A549 (cell line): ENCODE data around the gene SBF2. TPM values are rescaled to one million over a fixed set of nuclear protein-coding genes. Genes with fewer than 3 reads are reported as not detected.

Source experiments
- ATAC-seq, 2 experiments: fragments of 200-7000 bp in 1 of 2; fragments of >200 bp in 1 of 2; cut with Nextera tagmentation in 1 of 2; cut with Tn5 transposase in 1 of 2; 3 replicates each; pipeline versions ENCODE4 v1.8.0 to v1.9.1; 2018 to 2020; ENCODE audit warnings: mild to moderate bottlenecking in 1 of 2, moderate library complexity in 1 of 2
- CTCF ChIA-PET: fragments of 300-600 bp; sonication (Branson Sonifier 250); formaldehyde crosslinking; extraction: SDS; loops from one replicate; lab custom pipeline; 2021; ENCODE audit warnings: antibody characterized with exemption, inconsistent platforms; lab: Yijun Ruan, JAX
- POLR2A ChIA-PET: fragments of 350-600 bp; formaldehyde crosslinking; extraction: SDS; loops from one replicate; lab custom pipeline; 2021; ENCODE audit warnings: antibody characterized with exemption, inconsistent platforms; lab: Yijun Ruan, JAX
- DNase-seq, 2 experiments: peaks; one replicate each; pipeline versions ENCODE4 v3.0.0 to v3.0.0-alpha.2; 2011 to 2016; ENCODE audit warnings: low read depth in 1 of 2, low spot score in 1 of 2
- FAIRE-seq: peaks from 2 replicates; lab custom pipeline; 2011; peaks lifted over from hg19 to GRCh38; lab: Jason Lieb, UNC
- H3K27ac ChIP-seq, 2 experiments: fragments of >200 bp; sonication (Bioruptor Twin); formaldehyde crosslinking; 3 replicates each; pipeline ENCODE4 v1.5.1; 2016 to 2017
- H3K4me1 ChIP-seq: fragments of >200 bp; sonication (Bioruptor Twin); formaldehyde crosslinking; 3 replicates; pipeline ENCODE4 v1.6.1; 2016
- H3K4me2 ChIP-seq: fragments of >200 bp; sonication (Bioruptor Twin); formaldehyde crosslinking; 3 replicates; pipeline ENCODE4 v1.6.1; 2016
- H3K4me3 ChIP-seq: fragments of >200 bp; sonication (Bioruptor Twin); formaldehyde crosslinking; 3 replicates; pipeline ENCODE4 v1.5.1; 2016
- H3K9me3 ChIP-seq: fragments of >200 bp; sonication (Bioruptor Twin); formaldehyde crosslinking; 3 replicates; pipeline ENCODE4 v1.6.1; 2016
- BCL3 ChIP-seq: fragments of >200 bp; sonication (Bioruptor Twin); formaldehyde crosslinking; IDR thresholded peaks from 3 replicates; pipeline ENCODE4 v1.6.1; 2016
- CTCF ChIP-seq: fragments of >200 bp; sonication (Bioruptor Twin); formaldehyde crosslinking; IDR thresholded peaks from 3 replicates; pipeline ENCODE4 v1.5.1; 2016
- EHF ChIP-seq: fragments of 250-450 bp; sonication (Bioruptor Pico); IDR thresholded peaks from 2 replicates; pipeline ENCODE4 v1.5.0; 2020; ENCODE audit warnings: mild to moderate bottlenecking
- EHMT2 ChIP-seq: fragments of 200-600 bp; sonication (generic); IDR thresholded peaks from 2 replicates; pipeline ENCODE4 v1.6.1; 2016; ENCODE audit warnings: antibody characterized with exemption, low read depth, mild to moderate bottlenecking, moderate library complexity
- EP300 ChIP-seq, 2 experiments: fragments of >200 bp; sonication (Bioruptor Twin); formaldehyde crosslinking; IDR thresholded peaks; 2 replicates in 1 of 2; 3 replicates in 1 of 2; pipeline ENCODE4 v1.6.1; 2016 to 2017
- FOSB ChIP-seq: fragments of 250-450 bp; sonication (Bioruptor Pico); IDR thresholded peaks from 2 replicates; pipeline ENCODE4 v1.5.0; 2020; ENCODE audit warnings: mild to moderate bottlenecking, moderate library complexity
- FOXS1 ChIP-seq: fragments of 250-450 bp; sonication (Bioruptor Pico); IDR thresholded peaks from 2 replicates; pipeline ENCODE4 v1.5.0; 2020; ENCODE audit warnings: mild to moderate bottlenecking, moderate library complexity
- HEYL ChIP-seq: fragments of 250-450 bp; sonication (Bioruptor Pico); IDR thresholded peaks from 2 replicates; pipeline ENCODE4 v1.8.0; 2021; ENCODE audit warnings: mild to moderate bottlenecking, moderate library complexity
- HOXA7 ChIP-seq: fragments of 250-450 bp; sonication (Bioruptor Pico); IDR thresholded peaks from 2 replicates; pipeline ENCODE4 v1.5.0; 2020; ENCODE audit warnings: mild to moderate bottlenecking, moderate library complexity
- HOXB13 ChIP-seq: fragments of 250-450 bp; sonication (Bioruptor Pico); IDR thresholded peaks from 2 replicates; pipeline ENCODE4 v1.5.0; 2020; ENCODE audit warnings: low read depth, mild to moderate bottlenecking, moderate library complexity
- JUN ChIP-seq, 2 experiments: fragments of >200 bp; sonication (Bioruptor Twin); formaldehyde crosslinking; IDR thresholded peaks; 2 replicates in 1 of 2; 3 replicates in 1 of 2; pipeline ENCODE4 v1.6.1; 2016 to 2017
- JUNB ChIP-seq: fragments of >200 bp; sonication (Bioruptor Twin); formaldehyde crosslinking; IDR thresholded peaks from 2 replicates; pipeline ENCODE4 v1.6.1; 2016
- KDM5A ChIP-seq: fragments of 200-600 bp; sonication (generic); IDR thresholded peaks from 2 replicates; pipeline ENCODE4 v1.6.1; 2016; ENCODE audit warnings: antibody characterized with exemption, mild to moderate bottlenecking
- MAZ ChIP-seq: fragments of 150-350 bp; IDR thresholded peaks from 2 replicates; pipeline ENCODE4 v1.6.1; 2014; ENCODE audit warnings: antibody characterized with exemption, low read depth, low read length, borderline replicate concordance
- MYC ChIP-seq: IDR thresholded peaks from 2 replicates; pipeline ENCODE4 v1.6.1; 2012; ENCODE audit warnings: mild to moderate bottlenecking, inconsistent platforms, low read length, improper control_type of control experiment, borderline replicate concordance
- NFE2L2 ChIP-seq: fragments of 150-350 bp; conservative IDR thresholded peaks from 2 replicates; pipeline ENCODE4 v1.6.1; 2014; ENCODE audit warnings: low read length
- NR3C1 ChIP-seq: fragments of >200 bp; sonication (Bioruptor Twin); formaldehyde crosslinking; IDR thresholded peaks from 3 replicates; pipeline ENCODE4 v1.6.1; 2017
- PHF8 ChIP-seq: fragments of 200-600 bp; sonication (generic); IDR thresholded peaks from 2 replicates; pipeline ENCODE4 v1.6.1; 2016; ENCODE audit warnings: low read depth, mild to moderate bottlenecking, antibody characterized with exemption, moderate library complexity, borderline replicate concordance
- POLR2AphosphoS2 ChIP-seq: conservative IDR thresholded peaks from 2 replicates; pipeline ENCODE4 v1.6.1; 2012; ENCODE audit warnings: low read length, improper control_type of control experiment, inconsistent platforms
- RAD21 ChIP-seq, 2 experiments: fragments of >200 bp in 1 of 2; sonication (Bioruptor Twin) in 1 of 2; formaldehyde crosslinking in 1 of 2; IDR thresholded peaks in 1 of 2; conservative IDR thresholded peaks in 1 of 2; 2 replicates in 1 of 2; 3 replicates in 1 of 2; pipeline ENCODE4 v1.6.1; 2012 to 2018; ENCODE audit warnings: inconsistent platforms in 1 of 2
- RCOR1 ChIP-seq: fragments of 150-350 bp; IDR thresholded peaks from 2 replicates; pipeline ENCODE4 v1.6.1; 2014; ENCODE audit warnings: antibody characterized with exemption, low read length, low read depth
- REST ChIP-seq: fragments of 200-600 bp; sonication (generic); IDR thresholded peaks from 2 replicates; pipeline ENCODE4 v1.6.1; 2016; ENCODE audit warnings: antibody characterized with exemption, mild to moderate bottlenecking, moderate library complexity
- RNF2 ChIP-seq: fragments of 200-600 bp; sonication (generic); IDR thresholded peaks from 2 replicates; pipeline ENCODE4 v1.6.1; 2016; ENCODE audit warnings: low read depth, mild to moderate bottlenecking, antibody characterized with exemption, moderate library complexity, borderline replicate concordance
- SREBF2 ChIP-seq: fragments of 450-650 bp; IDR thresholded peaks from 2 replicates; pipeline ENCODE4 v1.6.1; 2014; ENCODE audit warnings: mild to moderate bottlenecking, moderate library complexity
- ZC3H11A ChIP-seq: fragments of 450-650 bp; IDR thresholded peaks from 2 replicates; pipeline ENCODE4 v1.6.1; 2014; ENCODE audit warnings: antibody characterized with exemption, mild to moderate bottlenecking
- ZNF302 ChIP-seq: fragments of 250-450 bp; sonication (Bioruptor Pico); IDR thresholded peaks from 2 replicates; pipeline ENCODE4 v1.9.0; 2021; ENCODE audit warnings: inconsistent platforms, mild to moderate bottlenecking, moderate library complexity
- WGBS: methylation state at CpG from one replicate; pipeline ENCODE4 v1.1.6; 2017; ENCODE audit errors: missing lambda C conversion rate; 5-methylcytosine and 5-hydroxymethylcytosine counted together
- polyA plus RNA-seq, 4 experiments: library from polyadenylated mRNA; depleted of rRNA in 3 of 4; stranded (reverse); fragments of >200 nt; fragmentation: RNase III in 1 of 4; extraction: RNeasy Plus Mini Kit Qiagen cat#74134 plus additional on column Dnase treatment in 1 of 4; gene quantifications; 2 replicates in 3 of 4; 3 replicates in 1 of 4; pipeline ENCODE4 v1.2.3, GENCODE V29; 2011 to 2017

Gene SBF2
- polyA plus RNA-seq, 2 of the 4 experiments (the other 2 are of a cell fraction) = 11.1 to 49.6 TPM

GRCh38 chr11:10322830-10323792, 29.1 kb upstream of the SBF2 start (continued):
- peak; percentile 73 for TF ChIP-seq CTCF
- TF ChIP-seq EP300 (IDR thresholded peaks at IDR 0.05) = no peak
- no peak for TF ChIP-seq BCL3
- TF ChIP-seq HOXB13 (CRISPR knock-in tag) = peak; percentile 34; the same call in 1 of the 2 replicates
- TF ChIP-seq EHMT2 = no peak
- no peak for TF ChIP-seq RNF2
- no peak for TF ChIP-seq FOSB (CRISPR knock-in tag)
- no peak for TF ChIP-seq EHF
- TF ChIP-seq ZC3H11A = no peak
- no peak for TF ChIP-seq POLR2AphosphoS2
- no peak for TF ChIP-seq KDM5A
- peak; percentile 84 to 89 for TF ChIP-seq RAD21 (conservative IDR thresholded peaks at IDR 0.05 in 1 of 2, IDR thresholded peaks at IDR 0.05 in 1 of 2)
- no peak for TF ChIP-seq HOXA7 (CRISPR knock-in tag)
- TF ChIP-seq JUN (IDR thresholded peaks at IDR 0.05) = peak in 1 of 2 experiments; percentile 50; a peak in 1 of 5 replicates
- TF ChIP-seq MAZ = no peak
- no peak for TF ChIP-seq RCOR1
- no peak for TF ChIP-seq HEYL
- no peak for TF ChIP-seq SREBF2
- no peak for TF ChIP-seq PHF8
- TF ChIP-seq REST = no peak

- CTCF ChIA-PET = interaction anchor here (0.5 to 13.0 kb wide), 7 partner anchors 8 to 1298 kb away, joined by 3 to 188 read pairs (median 4); partner anchors contain the start of gene ADM
- ATAC-seq (no peak), DNase-seq (no peak), FAIRE-seq (no peak)
- 91% methylated on average over 2 of the region's 2 CpGs for WGBS
- no peaks in the 10 kb centered on the region for H3K9me3 ChIP-seq
- H3K4me3 ChIP-seq = no peak overlapping the region; the same call in 2 of the 3 replicates
- H3K27ac ChIP-seq = peak overlapping the region; percentile 73 to 84
- H3K4me2 ChIP-seq = peak overlapping the region; percentile 75
- POLR2A ChIA-PET = no interaction called here
- peaks cover 58% of the 10 kb centered on the region for H3K4me1 ChIP-seq
- TF ChIP-seq FOSB (CRISPR knock-in tag) (no peak), EHMT2 (no peak), SREBF2 (no peak), MYC (no peak), FOXS1 (no peak), NR3C1 (no peak), EP300 (IDR thresholded peaks at IDR 0.05) (no peak), RNF2 (no peak), EHF (no peak), REST (no peak), ZNF302 (CRISPR knock-in tag) (no peak), HEYL (no peak), HOXA7 (CRISPR knock-in tag) (no peak), NFE2L2 (no peak), JUNB (no peak), PHF8 (no peak)
These were observed 28.4 kb upstream of the SBF2 start for GRCh38 chr11:10322401-10322800.
